MG63 (cell line): ENCODE data around the gene SORBS1. TPM values are rescaled to one million over a fixed set of nuclear protein-coding genes. Genes with fewer than 3 reads are reported as not detected.
A peak's percentile ranks its signal among the peaks of the same experiment; 100 is the strongest.

Experiments
- DNase-seq: peaks from one replicate; pipeline ENCODE4 v3.0.0-alpha.2; 2020
- H3K27me3 ChIP-seq: fragments of 250-450 bp; sonication (Bioruptor Pico); 2 replicates; pipeline ENCODE4 v1.5.1; 2020; ENCODE audit warnings: mild to moderate bottlenecking, moderate library complexity
- H3K36me3 ChIP-seq: fragments of 250-450 bp; sonication (Bioruptor Pico); 2 replicates; pipeline ENCODE4 v1.5.1; 2020; ENCODE audit warnings: mild to moderate bottlenecking, moderate library complexity
- H3K4me3 ChIP-seq: fragments of 250-450 bp; sonication (Bioruptor Pico); 2 replicates; pipeline ENCODE4 v1.5.1; 2020; ENCODE audit warnings: mild to moderate bottlenecking, moderate library complexity
- H3K9me3 ChIP-seq: fragments of 250-450 bp; sonication (Bioruptor Pico); 2 replicates; pipeline ENCODE4 v1.5.1; 2020; ENCODE audit warnings: mild to moderate bottlenecking, moderate library complexity
- total RNA-seq: library from RNA; depleted of rRNA; stranded (reverse); fragments of >200 nt; shearing (Covaris generic); gene quantifications from 2 replicates; pipeline ENCODE4 v1.2.3, GENCODE V29; 2014; ENCODE audit warnings: low replicate concordance

Gene SORBS1
- total RNA-seq, 1 experiment from 2014 or later: 0.03 TPM

DNA sequence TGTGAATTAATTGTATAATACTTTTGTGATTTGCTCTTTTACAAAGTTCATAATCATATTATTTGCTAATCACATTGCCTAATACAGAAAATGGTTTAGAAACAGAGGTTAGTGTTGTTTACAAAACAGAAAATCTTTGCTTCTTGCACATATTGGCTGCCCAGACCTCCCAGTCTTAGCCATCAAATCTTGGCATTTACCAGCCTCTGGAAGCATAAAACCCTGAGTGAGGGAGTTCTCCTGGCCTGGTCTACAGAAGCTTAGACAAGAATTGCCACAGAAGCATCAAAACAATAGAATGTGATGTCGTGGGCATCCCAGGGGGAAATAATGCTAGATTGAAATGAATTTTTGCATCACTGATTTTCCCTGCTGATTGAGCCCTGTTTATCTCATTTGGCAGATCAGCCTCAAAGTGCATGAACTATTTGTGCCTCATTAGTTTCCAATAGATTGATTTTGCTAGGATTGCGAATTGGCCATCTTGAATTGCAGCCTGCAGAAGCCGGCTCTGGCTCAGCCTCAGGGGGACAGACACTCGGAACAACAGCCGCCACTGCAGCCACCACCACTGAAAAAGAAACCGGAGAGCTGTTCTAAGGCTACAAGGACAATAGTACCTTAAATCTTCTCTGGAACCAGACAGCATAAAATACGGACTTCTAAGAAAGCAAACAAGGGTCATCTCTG is 11.1 kb upstream of the SORBS1 start:
- no peaks in the 10 kb centered on the region for H3K9me3 ChIP-seq
- no peaks in the 10 kb centered on the region for H3K27me3 ChIP-seq
- H3K36me3 ChIP-seq: no peaks in the 10 kb centered on the region
- H3K4me3 ChIP-seq: no peak overlapping the region
- DNase-seq: no peak

DNA sequence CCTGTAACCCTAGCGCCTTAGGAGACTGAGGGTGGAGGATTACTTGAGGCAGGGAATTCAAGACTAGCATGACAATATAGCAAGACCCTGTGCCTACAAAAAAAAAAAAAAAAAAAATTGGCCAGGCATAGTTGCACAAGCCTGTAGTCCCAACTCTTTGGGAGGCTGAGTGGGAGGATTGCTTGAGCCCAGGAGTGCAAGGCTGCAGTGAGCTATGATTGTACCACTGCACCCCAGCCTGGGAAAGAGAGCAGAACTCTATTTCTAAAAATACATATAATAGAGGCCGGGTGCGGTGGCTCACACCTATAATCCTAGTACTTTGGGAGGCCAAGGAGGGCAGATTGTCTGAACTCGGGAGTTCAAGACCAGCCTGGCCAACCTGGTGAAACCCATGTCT is 10.2 kb upstream of the SORBS1 start:
- Histone ChIP-seq H3K27me3 (no peaks in the 10 kb centered on the region), H3K36me3 (no peaks in the 10 kb centered on the region), H3K9me3 (no peaks in the 10 kb centered on the region), H3K4me3 (no peak overlapping the region)
- DNase-seq: no peak

DNA sequence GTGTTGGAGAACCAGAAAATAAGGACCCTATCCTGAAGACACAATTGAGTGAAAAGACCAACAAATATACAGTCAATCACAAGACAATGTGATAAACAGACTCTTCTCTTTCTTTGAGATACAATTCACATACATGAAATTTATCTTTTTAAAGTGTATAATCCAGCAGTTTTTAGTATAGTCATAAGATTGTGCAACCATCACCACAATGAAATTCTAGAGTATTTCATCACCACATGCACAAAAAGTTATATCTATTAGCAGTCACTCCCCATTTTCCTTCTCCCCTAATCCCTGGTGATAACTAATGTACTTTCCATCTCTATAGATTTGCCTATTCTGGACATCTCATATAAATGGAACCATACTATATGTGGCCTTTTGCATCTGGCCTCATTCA is 8.2 kb upstream of the SORBS1 start:
- Histone ChIP-seq H3K4me3 (no peak overlapping the region), H3K36me3 (no peaks in the 10 kb centered on the region), H3K9me3 (no peaks in the 10 kb centered on the region), H3K27me3 (no peaks in the 10 kb centered on the region)
- DNase-seq: no peak

DNA sequence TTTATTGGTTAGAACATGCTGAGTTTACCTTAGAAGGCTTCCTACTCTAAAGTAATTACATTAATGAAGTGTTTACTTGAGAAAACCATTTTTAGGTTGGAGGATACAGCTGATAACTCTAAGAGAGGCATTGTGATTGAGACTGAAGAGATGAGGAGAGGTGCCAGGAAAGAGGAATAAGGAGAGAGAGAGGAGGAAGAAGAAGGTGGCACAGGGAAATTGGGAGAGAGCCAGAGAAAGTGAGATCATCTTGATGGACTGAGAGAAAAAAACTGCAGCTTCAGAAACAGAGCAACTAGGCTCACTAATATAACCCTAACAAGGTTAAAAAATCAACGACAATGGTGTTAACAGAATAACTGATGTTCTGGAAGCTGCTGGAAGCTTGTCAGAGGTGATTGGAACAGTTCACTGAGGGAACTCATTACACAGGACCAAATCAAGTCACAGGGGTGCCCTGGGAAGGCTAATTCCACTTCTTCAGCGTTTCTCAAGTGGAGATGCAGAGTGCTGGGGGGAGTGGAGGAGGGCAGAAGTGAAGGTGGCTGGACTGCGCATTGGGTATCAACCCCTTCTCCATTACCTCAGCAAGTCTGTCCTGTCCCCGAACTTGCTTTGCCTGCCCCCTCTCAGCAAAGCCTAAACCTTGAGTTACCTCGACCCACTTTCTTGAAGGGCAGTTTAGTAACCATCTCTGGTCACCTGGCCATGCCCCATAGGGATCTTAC is 6.9 kb upstream of the SORBS1 start:
- Histone ChIP-seq H3K27me3 (no peaks in the 10 kb centered on the region), H3K9me3 (no peaks in the 10 kb centered on the region), H3K36me3 (no peaks in the 10 kb centered on the region), H3K4me3 (no peak overlapping the region)
- DNase-seq: no peak

DNA sequence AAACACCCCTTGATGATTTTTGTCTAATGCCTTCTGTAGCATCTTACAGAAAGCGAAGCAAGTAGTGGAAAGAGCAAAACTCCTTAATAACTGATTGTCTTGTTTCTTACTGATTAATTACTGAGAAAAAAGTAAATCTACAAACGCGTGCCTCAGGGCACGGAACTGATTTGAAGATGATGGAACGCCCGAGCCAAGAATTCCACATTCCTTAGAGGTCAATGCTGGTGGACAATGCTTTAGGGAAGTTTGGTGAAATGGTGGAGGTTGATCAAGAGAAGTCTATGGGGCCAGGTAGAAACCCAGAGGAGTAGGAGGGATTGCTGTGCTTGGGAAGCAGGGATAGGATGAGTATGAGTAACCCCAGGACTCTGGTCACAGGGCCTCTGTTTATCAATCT is 5.0 kb upstream of the SORBS1 start:
- no peaks in the 10 kb centered on the region for H3K9me3 ChIP-seq
- no peaks in the 10 kb centered on the region for H3K36me3 ChIP-seq
- H3K4me3 ChIP-seq: no peak overlapping the region
- DNase-seq: no peak
- no peaks in the 10 kb centered on the region for H3K27me3 ChIP-seq

DNA sequence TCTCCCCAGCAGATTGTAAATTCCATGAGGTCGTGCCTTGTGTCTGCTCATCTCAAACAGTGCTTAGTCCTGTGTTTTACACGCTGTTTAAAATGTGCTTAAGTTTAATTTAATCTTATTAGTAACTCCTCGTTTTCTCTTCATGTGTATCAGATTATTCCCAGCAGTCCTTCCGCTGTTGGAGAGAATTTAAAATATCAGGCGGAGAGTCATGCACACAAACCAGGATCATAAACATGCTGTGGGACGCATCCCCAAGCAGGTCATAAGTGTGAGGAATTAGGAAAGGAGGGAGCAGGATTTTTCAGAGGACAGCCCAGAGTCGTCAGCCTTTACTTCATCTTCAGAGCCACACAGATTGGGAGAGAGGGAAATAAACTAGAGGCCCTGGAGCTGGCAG is 4.2 kb upstream of the SORBS1 start:
- no peak overlapping the region for H3K4me3 ChIP-seq
- H3K36me3 ChIP-seq: no peaks in the 10 kb centered on the region
- DNase-seq: no peak
- 0 out of 2 replicates have a peak, but pooled peaks cover 6% of the 10 kb centered on the region for H3K27me3 ChIP-seq
- no peaks in the 10 kb centered on the region for H3K9me3 ChIP-seq

DNA sequence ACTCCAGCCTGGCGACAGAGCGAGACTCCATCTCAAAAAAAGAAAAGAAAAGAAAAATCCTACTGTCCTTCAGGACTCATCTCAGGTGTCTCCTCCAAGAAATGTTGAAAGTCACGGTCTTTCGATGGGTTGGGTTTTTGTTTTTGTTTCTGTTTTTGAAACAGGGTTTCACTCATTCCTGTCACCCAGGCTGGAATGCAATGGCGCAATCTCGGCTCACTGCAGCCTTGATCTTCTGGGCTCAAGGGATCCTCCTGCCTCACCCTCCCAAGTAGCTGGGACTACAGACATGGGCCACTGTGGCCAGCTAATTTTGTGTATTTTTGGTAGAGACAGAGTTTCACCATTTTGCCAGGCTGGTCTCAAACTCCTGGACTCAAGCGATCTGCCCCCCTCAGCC is 3.1 kb upstream of the SORBS1 start:
- no peak overlapping the region for H3K4me3 ChIP-seq
- no peaks in the 10 kb centered on the region for H3K9me3 ChIP-seq
- DNase-seq: no peak
- H3K36me3 ChIP-seq: no peaks in the 10 kb centered on the region
- 0 out of 2 replicates have a peak, but pooled peaks cover 10% of the 10 kb centered on the region for H3K27me3 ChIP-seq

DNA sequence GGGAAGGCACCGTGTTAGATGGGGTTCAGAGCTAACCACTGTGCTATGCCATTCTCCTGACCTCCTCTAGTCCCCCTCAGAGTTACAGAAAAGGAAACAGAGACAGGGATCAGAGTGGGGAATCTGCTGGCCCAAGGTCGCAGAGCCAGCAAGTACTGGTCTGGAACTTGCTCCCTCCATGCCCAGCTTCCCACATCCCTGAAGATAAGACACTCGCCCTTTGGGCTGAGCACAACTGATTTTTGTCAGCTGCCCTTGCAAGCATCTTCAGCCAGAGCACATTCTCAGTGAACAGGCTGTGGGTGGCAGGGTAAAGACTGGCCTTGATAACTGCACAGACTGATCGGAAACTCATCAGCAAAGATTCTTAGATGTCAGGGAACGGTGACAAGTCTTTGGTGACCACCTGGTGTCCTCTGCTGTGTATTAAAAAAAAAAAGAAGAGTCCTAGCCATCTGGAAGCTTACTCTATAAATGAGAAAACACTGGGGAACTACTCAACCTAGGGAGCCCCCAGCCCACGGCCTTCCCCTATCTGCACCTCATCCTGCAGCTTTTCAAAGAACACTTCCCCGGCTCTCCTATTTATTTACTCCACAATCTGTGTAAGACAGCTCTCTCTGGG is 1.3 kb upstream of the SORBS1 start:
- H3K9me3 ChIP-seq: no peaks in the 10 kb centered on the region
- 0 out of 2 replicates have a peak, but pooled peaks cover 10% of the 10 kb centered on the region for H3K27me3 ChIP-seq
- no peaks in the 10 kb centered on the region for H3K36me3 ChIP-seq
- no peak for DNase-seq
- H3K4me3 ChIP-seq: no peak overlapping the region

DNA sequence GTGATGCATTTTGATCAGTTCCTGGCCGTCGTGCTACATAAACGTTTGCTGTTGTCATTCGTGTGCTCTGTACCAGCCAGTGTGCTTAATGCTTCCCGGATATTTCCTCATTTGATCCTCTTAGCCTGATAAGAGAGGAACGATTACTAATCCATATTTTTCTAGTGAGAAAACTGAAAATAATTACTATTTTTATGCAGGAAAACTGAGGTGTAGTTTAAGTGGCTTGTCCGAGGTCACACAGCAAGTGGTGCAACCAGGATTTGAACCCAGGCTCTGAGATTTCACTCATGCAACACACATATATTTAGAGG is 650 bp upstream of the SORBS1 start:
- Histone ChIP-seq H3K27me3 (0 out of 2 replicates have a peak, but pooled peaks cover 10% of the 10 kb centered on the region), H3K4me3 (peak overlapping the region; percentile 37), H3K9me3 (no peaks in the 10 kb centered on the region), H3K36me3 (no peaks in the 10 kb centered on the region)
- no peak for DNase-seq

DNA sequence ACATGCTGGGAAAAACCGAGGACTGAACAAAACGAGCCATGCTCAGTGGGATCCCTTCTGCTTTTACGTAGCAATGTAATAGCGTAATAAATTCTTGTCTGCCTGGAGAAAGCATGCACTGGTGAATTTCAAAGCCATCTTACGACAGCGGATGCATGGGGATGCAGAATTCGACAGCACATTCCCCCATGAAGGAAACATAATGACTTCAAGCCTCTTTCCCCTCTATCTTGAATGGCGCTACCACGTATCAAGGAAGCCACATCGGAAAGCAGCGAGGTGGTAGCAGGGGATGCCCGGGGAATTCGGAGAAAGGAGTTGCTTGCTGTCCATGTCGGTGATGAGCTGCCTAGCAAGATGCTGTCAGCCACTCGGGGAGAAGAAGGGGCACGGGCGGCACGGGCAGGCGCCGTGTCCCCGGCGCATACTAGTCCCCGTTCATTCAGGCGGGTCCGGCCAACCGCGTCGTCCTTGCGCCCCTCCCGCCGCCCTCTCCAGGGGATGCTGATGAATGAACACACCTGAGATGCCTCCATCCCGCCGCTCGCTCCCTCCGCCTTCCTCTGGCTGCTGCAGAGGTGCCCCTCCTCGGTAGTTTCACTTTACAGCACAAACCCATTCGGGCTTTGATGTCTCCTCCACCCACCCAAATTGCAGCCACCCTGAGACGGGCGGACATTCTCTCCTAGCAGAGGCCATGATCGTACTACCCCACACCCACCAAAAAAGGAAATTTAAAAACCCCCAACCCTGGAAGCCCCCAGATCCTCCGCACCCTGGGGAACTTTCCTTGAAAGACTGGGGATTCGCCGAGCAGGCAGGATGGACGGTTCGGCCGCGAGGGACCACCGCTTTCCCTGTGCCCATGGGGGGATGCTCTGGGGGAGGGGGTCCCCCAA is 644 bp downstream of the SORBS1 start:
- DNase-seq: no peak
- H3K9me3 ChIP-seq: no peaks in the 10 kb centered on the region
- peak overlapping the region; percentile 61 for H3K4me3 ChIP-seq
- no peaks in the 10 kb centered on the region for H3K36me3 ChIP-seq
- H3K27me3 ChIP-seq: 0 out of 2 replicates have a peak, but pooled peaks cover 10% of the 10 kb centered on the region

DNA sequence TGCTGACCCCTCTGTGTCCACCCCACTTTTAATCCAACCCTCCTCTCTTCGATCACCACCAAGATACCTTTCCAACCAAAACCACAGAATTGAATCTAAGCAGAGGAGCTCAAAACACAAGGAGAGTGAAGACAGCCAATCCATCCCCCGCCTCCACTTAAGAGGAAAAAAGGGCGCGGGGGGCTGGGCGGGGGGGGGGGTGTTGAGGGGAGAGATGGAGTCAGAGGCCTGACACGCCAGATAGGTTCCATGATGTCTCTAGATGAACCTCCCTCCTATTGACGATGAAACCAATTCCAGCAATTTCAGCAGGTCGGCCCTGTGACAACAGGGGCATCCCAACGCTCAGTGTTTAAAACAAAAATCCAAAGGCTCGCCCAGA is 1.3 kb downstream of the SORBS1 start:
- Histone ChIP-seq H3K36me3 (no peaks in the 10 kb centered on the region), H3K9me3 (no peaks in the 10 kb centered on the region), H3K4me3 (no peak overlapping the region), H3K27me3 (0 out of 2 replicates have a peak, but pooled peaks cover 10% of the 10 kb centered on the region)
- no peak for DNase-seq

DNA sequence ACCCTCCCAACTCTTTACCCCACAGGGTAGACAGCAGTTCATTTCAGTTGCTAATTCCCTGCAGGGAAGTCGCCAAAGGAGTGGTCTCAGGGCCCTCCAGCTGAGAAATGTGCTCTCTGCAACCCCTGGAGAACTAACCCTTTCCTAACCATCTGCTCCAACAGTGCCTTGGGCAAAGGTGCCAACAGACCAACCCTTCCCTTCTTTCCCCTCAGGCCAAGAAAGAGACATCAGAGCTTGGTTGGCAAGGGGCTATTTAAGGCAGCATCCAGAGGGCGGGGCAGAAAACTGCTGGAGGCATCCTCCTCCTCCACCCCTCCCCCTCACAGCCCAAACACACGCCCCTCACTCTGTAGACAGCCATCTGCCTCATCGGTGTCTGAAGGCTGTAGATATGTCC is 1.7 kb downstream of the SORBS1 start:
- Histone ChIP-seq H3K36me3 (no peaks in the 10 kb centered on the region), H3K27me3 (0 out of 2 replicates have a peak, but pooled peaks cover 10% of the 10 kb centered on the region), H3K9me3 (no peaks in the 10 kb centered on the region), H3K4me3 (no peak overlapping the region)
- DNase-seq: no peak

DNA sequence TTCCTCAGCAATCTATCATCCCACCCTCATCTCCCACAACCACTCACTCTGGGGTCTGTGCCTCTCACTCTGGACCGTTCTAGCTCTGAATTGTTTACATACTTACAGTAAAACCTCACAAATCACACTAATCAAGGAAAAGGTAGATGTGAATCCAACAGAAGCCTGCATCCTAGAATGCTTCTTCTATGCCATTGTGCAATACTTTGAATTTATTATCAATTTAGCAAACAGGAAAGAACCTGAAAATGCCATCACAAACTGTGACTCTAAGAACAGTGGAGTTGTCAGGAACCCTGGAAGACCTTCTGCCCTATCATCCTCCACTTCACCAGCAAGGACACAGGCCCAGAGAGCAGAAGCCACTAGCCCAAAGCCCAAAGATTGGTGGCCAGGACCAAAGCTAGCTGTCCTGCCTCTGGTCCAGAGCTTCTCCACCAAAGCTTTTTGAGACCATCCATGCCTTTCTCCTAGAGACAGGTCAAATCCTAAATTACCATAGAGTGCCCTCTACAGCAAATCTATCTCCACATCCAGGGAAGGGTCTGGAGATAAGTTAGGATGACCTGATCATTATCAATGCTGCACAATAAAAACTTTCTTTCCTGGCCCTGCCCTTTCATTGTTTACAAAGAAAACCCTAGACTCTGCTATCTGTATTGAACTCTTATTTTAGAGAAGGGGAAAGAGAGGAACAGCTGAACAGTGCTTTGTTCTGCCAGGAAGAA is 2.4 kb downstream of the SORBS1 start:
- Histone ChIP-seq H3K27me3 (0 out of 2 replicates have a peak, but pooled peaks cover 10% of the 10 kb centered on the region), H3K4me3 (no peak overlapping the region), H3K9me3 (no peaks in the 10 kb centered on the region), H3K36me3 (no peaks in the 10 kb centered on the region)
- DNase-seq: no peak

DNA sequence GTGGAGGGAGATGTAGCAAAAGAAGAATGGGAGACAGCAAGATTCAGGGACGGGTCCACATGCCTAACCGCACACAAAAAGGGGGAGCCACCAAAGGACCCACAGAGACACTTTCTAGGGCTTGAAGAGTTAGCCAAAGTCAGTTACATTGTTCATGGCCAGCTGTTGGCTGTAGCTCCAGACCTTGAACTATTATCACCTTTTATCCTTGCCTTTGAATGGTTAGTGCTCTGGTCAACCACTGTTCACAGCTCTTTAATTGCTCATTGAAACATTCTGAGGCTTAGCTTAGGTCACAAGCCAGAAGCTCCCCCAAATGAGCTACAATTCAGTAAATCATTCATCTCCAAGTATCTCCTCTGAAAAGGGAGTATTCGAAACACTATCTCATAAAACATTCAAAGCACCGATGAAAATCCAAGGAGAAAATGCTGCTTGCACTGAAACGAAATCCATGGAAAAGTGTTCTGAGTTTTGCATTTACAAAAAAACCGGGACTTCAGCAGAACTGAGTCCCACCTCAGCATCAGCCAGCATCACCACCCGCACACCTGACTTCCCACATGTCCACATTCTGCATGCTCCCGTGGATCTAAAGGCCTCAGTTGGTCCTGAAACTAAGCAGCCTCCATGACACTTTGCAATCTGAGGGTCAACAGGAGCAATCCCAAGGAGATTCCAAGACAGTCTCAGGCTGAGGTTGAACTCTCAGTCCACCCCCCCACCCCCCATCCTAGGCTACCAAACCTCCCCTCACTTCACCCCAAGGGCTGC is 4.0 kb downstream of the SORBS1 start:
- Histone ChIP-seq H3K9me3 (no peaks in the 10 kb centered on the region), H3K27me3 (0 out of 2 replicates have a peak, but pooled peaks cover 10% of the 10 kb centered on the region), H3K4me3 (no peak overlapping the region), H3K36me3 (no peaks in the 10 kb centered on the region)
- no peak for DNase-seq

DNA sequence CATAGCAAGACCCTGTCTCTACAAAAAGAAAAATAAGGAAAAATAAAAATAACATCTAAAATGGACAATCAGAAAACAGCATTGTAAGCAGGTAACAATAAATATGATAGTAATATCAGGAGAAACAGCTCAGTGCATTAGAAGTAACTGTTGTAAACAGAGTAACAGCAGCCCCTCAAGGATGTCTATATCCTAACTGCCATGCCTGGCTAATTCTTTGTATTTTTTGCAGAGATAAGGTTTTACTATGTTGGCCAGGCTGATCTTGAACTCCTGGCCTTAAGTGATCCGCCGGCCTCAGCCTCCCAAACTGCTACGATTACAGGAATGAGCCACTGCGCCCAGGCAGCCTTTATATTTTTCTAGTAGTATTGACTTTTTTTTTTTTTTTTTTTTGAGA is 7.5 kb downstream of the SORBS1 start:
- no peaks in the 10 kb centered on the region for H3K36me3 ChIP-seq
- no peaks in the 10 kb centered on the region for H3K27me3 ChIP-seq
- no peak for DNase-seq
- H3K4me3 ChIP-seq: no peak overlapping the region
- H3K9me3 ChIP-seq: no peaks in the 10 kb centered on the region
